Stimulated activated CD4-positive, alpha-beta T cell treated with anti-CD3 and anti-CD28 coated beads, Interleukin-15, amount 100 ng/mL, for 24 hours (primary cell): ENCODE measurements around the gene RPS6KC1.

Experiments used
- DNase-seq: peaks from one replicate; pipeline ENCODE4 v3.0.0-alpha.2; 2020

Gene RPS6KC1

GRCh38 chr1:213244664-213245091 is 193.6 kb downstream of the RPS6KC1 start:
- peak; percentile 27 for DNase-seq

GRCh38 chr1:213245260-213245910 is 194.3 kb downstream of the RPS6KC1 start:
- DNase-seq = no peak

- DNase-seq = no peak
Observed at GRCh38 chr1:213247038-213247437, 196.0 kb downstream of the RPS6KC1 start.

GRCh38 chr1:213249395-213249794 is 198.4 kb downstream of the RPS6KC1 start:
- no peak for DNase-seq

- DNase-seq = no peak
Observed at GRCh38 chr1:213250041-213250440, 199.0 kb downstream of the RPS6KC1 start.

- no peak for DNase-seq
Observed at GRCh38 chr1:213250446-213250845, 199.4 kb downstream of the RPS6KC1 start.

- no peak for DNase-seq
Observed at GRCh38 chr1:213251972-213252371, 200.9 kb downstream of the RPS6KC1 start.

GRCh38 chr1:213256438-213257087 is 205.5 kb downstream of the RPS6KC1 start:
- DNase-seq = no peak

- no peak for DNase-seq
Observed at GRCh38 chr1:213260311-213261075, 209.5 kb downstream of the RPS6KC1 start.

GRCh38 chr1:213264531-213264930 is 213.5 kb downstream of the RPS6KC1 start:
- DNase-seq = no peak

GRCh38 chr1:213266983-213267772 is 216.1 kb downstream of the RPS6KC1 start:
- DNase-seq = no peak

- no peak for DNase-seq
Observed at GRCh38 chr1:213268221-213268620, 217.2 kb downstream of the RPS6KC1 start.

- DNase-seq = no peak
Observed at GRCh38 chr1:213269829-213270228, 218.8 kb downstream of the RPS6KC1 start.

- DNase-seq = no peak
Observed at GRCh38 chr1:213273546-213273945, 222.5 kb downstream of the RPS6KC1 start.

- no peak for DNase-seq
Observed at GRCh38 chr1:213274140-213274539, 223.1 kb downstream of the RPS6KC1 start.

GRCh38 chr1:213275293-213275692 is 224.3 kb downstream of the RPS6KC1 start:
- DNase-seq = no peak

GRCh38 chr1:213276236-213276635 is 225.2 kb downstream of the RPS6KC1 start:
- no peak for DNase-seq

GRCh38 chr1:213277036-213277435 is 226.0 kb downstream of the RPS6KC1 start:
- DNase-seq = no peak

GRCh38 chr1:213279410-213279809 is 228.4 kb downstream of the RPS6KC1 start:
- DNase-seq = no peak

- no peak for DNase-seq
Observed at GRCh38 chr1:213281640-213282301, 230.7 kb downstream of the RPS6KC1 start.

GRCh38 chr1:213284626-213285025 is 233.6 kb downstream of the RPS6KC1 start:
- no peak for DNase-seq

- no peak for DNase-seq
Observed at GRCh38 chr1:213286235-213286634, 235.2 kb downstream of the RPS6KC1 start.

- no peak for DNase-seq
Observed at GRCh38 chr1:213287987-213288386, 236.9 kb downstream of the RPS6KC1 start.
